ENCODE measurements around the gene CSNK1D. TPM values are rescaled to one million over a fixed set of nuclear protein-coding genes. Genes with fewer than 3 reads are reported as not detected.

CSNK1D gene
- total RNA-seq, 2 donors from 2014 or later: 166 to 170 TPM

DNA sequence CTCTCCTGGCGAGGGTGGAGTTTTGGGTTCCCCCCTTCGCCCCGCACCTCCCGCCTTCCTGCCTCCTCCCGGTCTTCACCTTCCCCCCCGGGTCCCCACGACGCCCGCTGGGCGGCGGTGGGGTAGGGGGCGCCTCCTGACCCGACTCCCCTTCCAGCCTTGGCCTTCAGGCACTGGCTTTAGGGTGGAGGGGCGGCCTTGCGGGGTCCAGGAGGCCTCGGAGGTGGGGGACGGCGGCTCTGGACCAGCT, 42.3 kb downstream of the CSNK1D start:
- Mint-ChIP-seq H3K4me3 (peak overlapping the region in 1 of 2 donors; percentile 20), H3K4me1 (ENCODE audit: low read depth) (peaks cover 5% of the 10 kb centered on the region), H3K27ac (no peak overlapping the region), H3K9me3 (no peaks in the 10 kb centered on the region), H3K36me3 (ENCODE audit: insufficient read depth in 2 of 2) (peaks cover 2 to 3% of the 10 kb centered on the region in 2 donors), H3K27me3 (ENCODE audit: low read depth) (no peaks in the 10 kb centered on the region)
- ATAC-seq (replicated peaks in 1 of 2) (no peak), DNase-seq (no peak)

DNA sequence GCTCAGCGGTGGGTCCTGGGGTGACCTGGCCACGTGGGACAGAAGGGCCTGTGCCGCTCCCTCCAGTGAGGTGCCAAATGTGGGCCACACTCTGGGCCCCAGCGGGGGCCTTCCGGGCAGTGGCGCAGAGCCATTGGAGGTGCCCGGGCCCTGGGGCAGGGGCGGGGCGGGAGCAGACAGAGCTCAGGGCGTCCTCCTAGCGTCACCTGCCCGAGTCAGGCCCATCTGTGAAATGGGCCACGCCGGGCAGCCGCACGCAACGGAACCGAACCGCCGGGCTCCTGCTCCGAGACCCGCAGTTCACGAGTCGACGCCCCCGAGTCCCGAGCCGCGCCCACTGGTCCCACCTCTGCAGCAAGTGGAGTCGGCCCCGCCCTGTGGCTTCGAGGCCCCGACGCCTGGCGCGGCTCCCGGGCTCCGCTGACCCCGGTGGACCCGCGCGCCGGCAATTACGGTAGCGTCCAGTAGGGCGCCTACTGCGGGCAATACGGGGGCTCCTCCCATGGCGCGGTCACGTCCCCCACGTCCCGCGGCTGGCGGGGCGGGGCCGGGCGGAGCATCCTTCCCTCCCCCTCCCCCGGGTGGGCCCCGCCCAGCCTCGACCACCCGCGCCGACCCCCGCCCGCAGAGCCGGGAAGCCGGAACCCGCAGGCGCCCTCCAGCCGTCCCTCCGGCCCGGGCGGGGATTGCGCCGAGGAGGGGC, 42.7 kb downstream of the CSNK1D start:
- peak; percentile 73 to 75 for DNase-seq
- peak; percentile 46 to 49 for ATAC-seq (replicated peaks in 1 of 2)
- no peaks in the 10 kb centered on the region for H3K27me3 Mint-ChIP-seq (ENCODE audit: low read depth)
- H3K9me3 Mint-ChIP-seq: no peaks in the 10 kb centered on the region
- peaks cover 2 to 3% of the 10 kb centered on the region in 2 donors for H3K36me3 Mint-ChIP-seq (ENCODE audit: insufficient read depth in 2 of 2)
- H3K4me3 Mint-ChIP-seq: peak overlapping the region; percentile 83 to 85
- H3K27ac Mint-ChIP-seq: no peak overlapping the region
- H3K4me1 Mint-ChIP-seq (ENCODE audit: low read depth): peaks cover 5% of the 10 kb centered on the region

DNA sequence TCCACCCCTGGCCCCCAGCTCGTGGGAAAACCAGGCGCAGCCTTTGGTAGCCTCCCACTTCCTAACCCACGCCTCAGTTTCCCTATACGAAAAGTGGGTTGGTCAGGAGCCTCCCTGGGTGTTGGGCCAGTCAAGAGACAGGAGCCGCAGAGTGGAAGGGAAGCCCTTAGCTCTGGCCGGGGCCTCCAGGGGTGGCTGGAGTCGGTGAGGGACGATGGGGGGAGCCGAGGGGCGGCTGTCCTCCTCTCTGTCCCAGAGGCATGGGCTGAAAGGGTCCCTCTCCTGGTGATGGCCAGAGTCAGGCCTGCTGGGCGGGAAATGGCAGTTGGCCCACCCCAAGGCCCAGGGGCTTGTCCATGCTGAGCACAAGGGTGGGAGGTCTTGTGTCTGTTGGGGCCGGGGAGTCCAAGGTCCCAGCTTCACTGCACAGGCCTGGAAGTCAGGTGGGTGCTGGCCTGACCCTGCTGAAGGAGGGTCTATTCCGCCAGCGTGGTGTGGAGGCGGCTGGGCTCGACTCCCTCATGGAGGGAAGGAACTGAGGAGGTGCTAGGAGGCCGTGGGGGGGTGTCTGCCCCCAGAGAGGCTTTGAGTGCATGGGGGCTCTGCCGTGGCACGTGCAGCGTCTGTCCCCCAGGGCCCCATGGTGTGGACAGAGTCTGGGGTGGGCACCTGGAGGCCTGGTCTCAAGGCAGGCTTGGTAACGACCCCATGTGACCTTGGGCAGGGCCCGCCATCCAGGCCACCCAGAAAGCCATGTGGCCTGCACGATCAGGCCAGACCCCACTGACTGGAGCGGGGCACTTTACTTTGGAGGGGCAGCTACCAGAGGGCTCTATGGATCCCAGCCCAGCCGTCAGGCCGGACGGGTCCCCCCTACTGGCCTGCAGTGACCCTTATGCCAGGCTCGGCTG, 43.5 kb downstream of the CSNK1D start:
- ATAC-seq (replicated peaks in 1 of 2): no peak
- Mint-ChIP-seq H3K4me3 (peak overlapping the region; percentile 83 to 85), H3K36me3 (ENCODE audit: insufficient read depth in 2 of 2) (peaks cover 2 to 3% of the 10 kb centered on the region in 2 donors), H3K27me3 (ENCODE audit: low read depth) (no peaks in the 10 kb centered on the region), H3K9me3 (no peaks in the 10 kb centered on the region), H3K4me1 (ENCODE audit: low read depth) (peaks cover 5% of the 10 kb centered on the region), H3K27ac (no peak overlapping the region)
- DNase-seq: no peak

GRCh38 chr17:82228842-82229697, 44.4 kb downstream of the CSNK1D start, which contains the start of gene SLC16A3:
TSS of gene SLC16A3 (plus strand) at chr17:82229042. CDS start at chr17:82236009, 6,967 bp downstream.
- ATAC-seq (replicated peaks in 1 of 2) (peak; percentile 67 to 68), DNase-seq (peak; percentile 73 to 81)
- H3K27ac Mint-ChIP-seq: peak within 1 kb of the TSS; percentile 77
- no peaks in the 10 kb centered on the region for H3K9me3 Mint-ChIP-seq
- H3K36me3 Mint-ChIP-seq (ENCODE audit: insufficient read depth in 2 of 2): peaks cover 2 to 3% of the 10 kb centered on the region in 2 donors
- peak within 1 kb of the TSS; percentile 85 to 90 for H3K4me3 Mint-ChIP-seq
- H3K27me3 Mint-ChIP-seq (ENCODE audit: low read depth): no peaks in the 10 kb centered on the region
- H3K4me1 Mint-ChIP-seq (ENCODE audit: low read depth): peaks cover 5% of the 10 kb centered on the region

- peaks cover 5% of the 10 kb centered on the region for H3K4me1 Mint-ChIP-seq (ENCODE audit: low read depth)
- H3K9me3 Mint-ChIP-seq: no peaks in the 10 kb centered on the region
- H3K27me3 Mint-ChIP-seq (ENCODE audit: low read depth): no peaks in the 10 kb centered on the region
- peak overlapping the region; percentile 77 to 90 for H3K4me3 Mint-ChIP-seq
- ATAC-seq (replicated peaks in 1 of 2) (peak; percentile 67 to 75), DNase-seq (peak; percentile 70 to 83)
- peak overlapping the region; percentile 77 for H3K27ac Mint-ChIP-seq
- H3K36me3 Mint-ChIP-seq (ENCODE audit: insufficient read depth in 2 of 2): peaks cover 2 to 3% of the 10 kb centered on the region in 2 donors
Observed at GRCh38 chr17:82228278-82228841, 45.1 kb downstream of the CSNK1D start.

- Mint-ChIP-seq H3K27me3 (ENCODE audit: low read depth) (no peaks in the 10 kb centered on the region), H3K27ac (peak overlapping the region; percentile 42), H3K9me3 (no peaks in the 10 kb centered on the region), H3K4me3 (peak overlapping the region; percentile 77 to 90), H3K4me1 (ENCODE audit: low read depth) (peaks cover 5% of the 10 kb centered on the region), H3K36me3 (ENCODE audit: insufficient read depth in 2 of 2) (peaks cover 2 to 3% of the 10 kb centered on the region in 2 donors)
- DNase-seq (no peak), ATAC-seq (replicated peaks in 1 of 2) (no peak)
Observed at GRCh38 chr17:82227629-82228277, 45.7 kb downstream of the CSNK1D start.

- Mint-ChIP-seq H3K4me3 (peak overlapping the region; percentile 40 to 90), H3K4me1 (ENCODE audit: low read depth) (peaks cover 5% of the 10 kb centered on the region), H3K36me3 (ENCODE audit: insufficient read depth in 2 of 2) (peaks cover 2 to 3% of the 10 kb centered on the region in 2 donors), H3K27me3 (ENCODE audit: low read depth) (no peaks in the 10 kb centered on the region), H3K9me3 (no peaks in the 10 kb centered on the region), H3K27ac (no peak overlapping the region)
- DNase-seq (no peak), ATAC-seq (replicated peaks in 1 of 2) (no peak)
Observed at GRCh38 chr17:82226809-82227628, 46.5 kb downstream of the CSNK1D start.

- H3K9me3 Mint-ChIP-seq: no peaks in the 10 kb centered on the region
- peaks cover 5% of the 10 kb centered on the region for H3K4me1 Mint-ChIP-seq (ENCODE audit: low read depth)
- H3K27me3 Mint-ChIP-seq (ENCODE audit: low read depth): no peaks in the 10 kb centered on the region
- H3K4me3 Mint-ChIP-seq: no peak overlapping the region
- ATAC-seq (replicated peaks in 1 of 2): no peak
- H3K27ac Mint-ChIP-seq: no peak overlapping the region
- DNase-seq: no peak
- peaks cover 2 to 3% of the 10 kb centered on the region in 2 donors for H3K36me3 Mint-ChIP-seq (ENCODE audit: insufficient read depth in 2 of 2)
Observed at GRCh38 chr17:82226146-82226808, 47.2 kb downstream of the CSNK1D start.

DNA sequence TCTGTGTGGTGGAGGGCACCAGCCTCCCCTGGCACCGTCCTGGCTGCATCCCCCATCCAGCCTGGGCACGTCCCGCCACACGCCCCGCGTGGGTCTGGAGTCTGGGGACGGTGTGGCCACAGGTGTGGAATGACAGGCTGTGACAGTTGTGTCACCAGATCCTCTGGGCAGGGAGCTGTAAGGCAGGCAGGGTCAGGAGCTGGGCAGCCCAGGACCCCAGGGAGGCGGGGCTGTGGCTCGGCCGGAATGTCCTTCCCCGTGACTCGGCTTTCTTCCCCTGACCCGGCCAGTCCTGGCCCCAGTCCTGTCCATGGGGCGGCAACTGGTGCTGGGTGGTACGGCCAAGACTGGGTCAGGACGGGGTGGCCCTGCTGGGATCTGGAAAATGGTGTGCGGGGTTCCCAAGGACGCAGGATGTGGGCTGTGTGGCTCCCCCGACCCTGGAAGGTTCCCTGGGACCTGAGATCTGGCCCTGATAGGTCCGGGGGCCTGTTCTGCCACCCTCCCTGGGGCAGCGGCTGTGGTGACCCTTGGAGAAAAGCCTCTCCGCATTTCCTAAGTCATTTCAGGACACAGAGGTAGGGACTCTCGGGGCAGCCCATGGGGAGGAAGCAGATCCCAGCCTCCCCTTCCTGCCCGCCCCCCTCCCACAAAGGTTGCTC, 48.0 kb downstream of the CSNK1D start:
- no peaks in the 10 kb centered on the region for H3K27me3 Mint-ChIP-seq (ENCODE audit: low read depth)
- no peak overlapping the region for H3K4me3 Mint-ChIP-seq
- no peak overlapping the region for H3K27ac Mint-ChIP-seq
- H3K9me3 Mint-ChIP-seq: no peaks in the 10 kb centered on the region
- peaks cover 5% of the 10 kb centered on the region for H3K4me1 Mint-ChIP-seq (ENCODE audit: low read depth)
- DNase-seq (no peak), ATAC-seq (replicated peaks in 1 of 2) (no peak)
- peaks cover 2 to 3% of the 10 kb centered on the region in 2 donors for H3K36me3 Mint-ChIP-seq (ENCODE audit: insufficient read depth in 2 of 2)

DNA sequence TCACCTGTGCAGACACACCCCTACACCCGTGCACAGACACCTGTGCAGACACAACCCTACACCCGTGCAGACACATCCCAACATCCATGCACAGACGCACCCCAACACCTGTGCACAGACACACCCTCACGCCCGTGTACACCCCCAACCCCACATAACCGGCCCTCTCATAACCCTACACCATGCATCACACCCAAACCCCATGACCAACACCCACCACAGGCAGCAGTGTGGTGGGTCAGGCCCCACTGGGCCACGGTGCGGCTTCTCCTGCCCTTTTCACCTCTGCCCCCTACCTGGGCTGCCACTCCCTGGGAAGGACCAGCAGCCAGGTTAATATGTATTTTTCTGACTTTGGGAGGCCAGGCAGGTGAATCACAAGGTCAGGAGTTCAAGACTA, 48.8 kb downstream of the CSNK1D start:
- DNase-seq (no peak), ATAC-seq (replicated peaks in 1 of 2) (no peak)
- H3K4me3 Mint-ChIP-seq: no peak overlapping the region
- H3K9me3 Mint-ChIP-seq: no peaks in the 10 kb centered on the region
- no peaks in the 10 kb centered on the region for H3K27me3 Mint-ChIP-seq (ENCODE audit: low read depth)
- peaks cover 1 to 2% of the 10 kb centered on the region in 2 donors for H3K36me3 Mint-ChIP-seq (ENCODE audit: insufficient read depth in 2 of 2)
- no peaks in the 10 kb centered on the region for H3K4me1 Mint-ChIP-seq (ENCODE audit: low read depth)
- no peak overlapping the region for H3K27ac Mint-ChIP-seq

GRCh38 chr17:82223517-82223916, 50.0 kb downstream of the CSNK1D start:
- Mint-ChIP-seq H3K27me3 (ENCODE audit: low read depth) (no peaks in the 10 kb centered on the region), H3K4me3 (no peak overlapping the region), H3K36me3 (ENCODE audit: insufficient read depth in 2 of 2) (peaks cover 1 to 2% of the 10 kb centered on the region in 2 donors), H3K27ac (no peak overlapping the region), H3K4me1 (ENCODE audit: low read depth) (no peaks in the 10 kb centered on the region), H3K9me3 (no peaks in the 10 kb centered on the region)
- ATAC-seq (replicated peaks in 1 of 2) (no peak), DNase-seq (no peak)

Data from activated T-cell treated with anti-CD3 and anti-CD28 coated beads, Interleukin-2, amount 50 U/mL, for 72 hours (primary cell).